ENCODE results near the gene AGAP1. TPM values are rescaled to one million over a fixed set of nuclear protein-coding genes. Genes with fewer than 3 reads are reported as not detected.

Gene AGAP1
- total RNA-seq, 1 donor from 2014 or later, result 17.5 TPM

DNA sequence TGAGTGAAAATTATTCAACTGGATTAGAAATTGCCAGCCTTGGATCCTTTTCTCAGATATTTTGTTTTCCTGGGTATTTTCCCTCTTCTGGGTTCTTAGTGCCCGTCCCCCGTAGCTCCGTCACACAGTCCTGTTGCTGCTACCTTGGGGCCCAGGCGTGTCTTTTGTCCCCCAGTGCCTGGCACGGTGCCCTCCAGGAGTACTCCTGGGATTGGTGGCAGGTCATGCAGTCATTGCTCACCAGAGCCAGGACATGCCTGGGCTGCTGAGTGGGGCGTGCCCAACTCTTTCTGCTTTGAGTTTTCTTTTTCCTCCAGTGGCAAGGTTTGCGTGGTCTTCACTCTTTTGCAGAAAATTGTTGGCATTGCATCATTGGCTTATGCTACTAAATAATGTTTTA lies 275.2 kb downstream of the AGAP1 start:
- H3K4me3 ChIP-seq (ENCODE audit: low read depth, low read length), result no peak overlapping the region
- TF ChIP-seq CTCF (conservative IDR thresholded peaks at IDR 0.05; ENCODE audit: low read depth, low read length), result no peak
- DNase-seq (ENCODE audit: low read depth), result no peak

DNA sequence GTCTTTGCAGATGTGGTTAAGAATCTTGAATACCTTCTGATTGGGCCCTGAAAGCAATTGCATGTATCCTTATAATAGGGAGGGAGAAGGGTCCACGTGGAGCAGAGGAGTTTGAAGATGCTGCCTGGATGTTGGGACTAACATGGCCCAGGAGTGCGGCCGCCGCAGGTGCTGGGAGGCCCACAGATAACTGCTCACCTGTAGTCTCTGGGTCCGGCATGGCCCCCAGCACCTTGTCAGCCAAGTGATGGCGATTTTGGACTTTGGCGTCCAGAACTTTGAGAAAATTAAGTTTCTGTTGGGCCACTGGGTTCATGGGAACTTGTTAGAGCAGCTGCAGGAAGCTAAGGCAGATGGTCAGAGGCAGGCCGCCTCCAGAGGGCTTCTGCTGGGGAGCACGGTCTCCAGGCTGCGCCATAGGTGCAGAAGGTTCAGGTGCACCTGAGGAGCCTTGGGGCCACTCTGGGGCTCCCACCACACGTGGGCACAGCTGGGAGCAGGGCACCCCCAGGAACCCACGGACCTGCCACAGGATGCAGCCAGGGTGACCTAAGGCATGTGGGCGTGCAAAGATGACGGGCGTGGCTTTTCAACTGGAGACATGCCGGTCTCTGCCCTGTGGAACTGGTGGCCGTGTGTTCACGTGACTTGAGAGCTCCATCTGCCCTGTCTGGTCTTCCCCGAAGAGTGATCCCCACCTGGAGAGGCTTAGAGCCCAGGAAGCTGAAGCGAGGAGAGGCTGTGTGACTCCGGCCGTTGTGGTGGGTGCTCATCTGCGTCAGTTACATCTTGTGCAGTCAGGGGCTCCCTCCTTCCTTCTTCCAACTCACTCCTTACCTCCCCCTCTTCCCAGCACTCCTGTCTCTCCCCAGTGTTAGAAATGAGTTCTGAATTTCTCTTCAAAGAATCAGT lies 277.3 kb downstream of the AGAP1 start:
- H3K4me3 ChIP-seq (ENCODE audit: low read depth, low read length), result no peak overlapping the region
- TF ChIP-seq CTCF (conservative IDR thresholded peaks at IDR 0.05; ENCODE audit: low read depth, low read length), result no peak
- DNase-seq (ENCODE audit: low read depth), result no peak

DNA sequence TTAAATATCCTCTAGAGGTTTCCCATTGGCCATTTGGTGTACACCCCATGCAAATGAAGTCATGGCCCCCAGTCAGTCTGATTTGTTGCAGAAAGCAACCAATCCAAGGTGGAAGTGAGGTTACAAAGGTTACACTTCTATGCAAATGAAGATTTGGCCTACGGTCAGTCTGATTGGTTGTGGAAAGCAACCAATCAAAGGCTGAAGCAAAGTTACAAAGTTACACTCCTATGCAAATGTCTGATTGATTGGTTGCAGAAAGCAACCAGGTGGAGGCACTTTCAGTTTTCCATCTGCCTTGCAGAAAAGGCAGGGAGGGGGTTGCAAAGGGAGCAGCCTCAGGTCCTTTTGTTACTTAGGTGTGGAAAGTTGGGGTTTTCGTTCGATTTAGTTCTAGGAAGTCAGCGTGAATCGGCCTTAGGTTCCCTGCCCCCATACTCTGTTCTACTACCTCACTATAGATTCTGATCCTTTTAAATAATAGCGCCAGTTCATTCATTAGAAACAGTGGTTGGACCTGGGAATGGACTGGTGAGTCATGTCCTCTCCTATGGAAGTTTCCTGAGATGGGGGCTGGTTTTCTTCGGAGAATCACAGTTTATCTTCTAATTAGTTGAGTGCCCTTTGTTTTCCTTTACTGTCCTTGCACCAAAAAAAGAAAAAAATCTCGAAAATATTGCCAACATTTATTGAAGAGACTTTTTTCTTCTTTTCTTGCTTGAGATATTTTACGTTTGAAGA lies 279.5 kb downstream of the AGAP1 start:
- no peak for DNase-seq (ENCODE audit: low read depth)
- TF ChIP-seq CTCF (conservative IDR thresholded peaks at IDR 0.05; ENCODE audit: low read depth, low read length), result no peak
- H3K4me3 ChIP-seq (ENCODE audit: low read depth, low read length), result no peak overlapping the region

DNA sequence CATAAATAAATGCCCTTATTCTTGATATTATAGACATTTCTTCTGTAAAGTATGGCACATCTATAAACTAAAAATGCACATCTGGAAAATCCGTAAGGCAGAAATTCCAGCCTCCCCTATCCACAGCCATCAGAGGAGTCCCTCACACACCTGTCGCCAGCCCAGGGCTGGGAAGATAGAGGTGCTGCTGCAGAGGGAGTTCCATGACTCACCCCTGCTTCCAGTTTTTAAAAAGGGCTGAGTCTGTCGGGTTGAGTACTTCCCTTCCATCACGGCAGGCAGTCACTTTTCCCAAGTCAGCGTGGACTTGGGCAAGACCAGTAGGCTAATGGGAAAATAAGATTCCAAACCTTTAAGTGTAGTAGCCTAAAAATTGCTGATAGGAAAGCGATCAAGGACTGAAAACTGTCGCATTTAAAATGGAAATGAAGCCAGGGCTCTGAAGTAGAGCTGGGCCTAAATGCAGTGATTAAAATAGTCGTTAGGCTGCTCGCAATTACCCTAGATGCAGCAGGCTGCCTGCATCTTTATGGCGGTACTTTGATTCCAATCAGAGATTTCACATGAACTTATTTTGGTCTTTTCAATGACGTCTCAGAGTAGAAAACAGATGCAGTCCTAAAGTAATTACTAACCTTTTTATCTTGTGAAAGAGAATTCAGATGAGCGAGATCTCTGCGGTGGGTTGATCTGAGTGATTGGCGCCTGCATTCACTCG lies 280.5 kb downstream of the AGAP1 start:
- DNase-seq (ENCODE audit: low read depth), result no peak
- no peak for TF ChIP-seq CTCF (conservative IDR thresholded peaks at IDR 0.05; ENCODE audit: low read depth, low read length)
- H3K4me3 ChIP-seq (ENCODE audit: low read depth, low read length), result no peak overlapping the region

DNA sequence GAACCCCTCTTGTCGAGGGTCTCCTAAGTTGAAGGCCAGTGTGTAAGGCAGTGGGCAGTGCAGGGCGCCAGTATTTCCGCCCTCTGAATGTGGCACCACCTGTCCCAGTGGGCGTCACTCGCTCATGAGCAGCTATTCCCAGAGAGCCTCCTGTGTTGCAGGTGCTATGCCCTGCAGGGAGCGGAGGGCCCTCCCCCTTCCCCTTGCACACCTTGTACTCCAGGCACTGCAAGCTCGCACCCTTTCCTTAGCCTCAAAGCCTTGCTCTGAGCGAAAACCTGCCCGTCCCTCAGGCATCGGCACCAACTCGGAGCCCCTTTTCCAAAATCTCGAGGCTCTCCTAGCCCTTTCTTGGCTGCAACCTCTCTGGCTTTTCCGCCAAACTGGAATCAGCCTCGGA lies 282.7 kb downstream of the AGAP1 start:
- H3K4me3 ChIP-seq (ENCODE audit: low read depth, low read length), result no peak overlapping the region
- TF ChIP-seq CTCF (conservative IDR thresholded peaks at IDR 0.05; ENCODE audit: low read depth, low read length), result no peak
- DNase-seq (ENCODE audit: low read depth), result no peak

DNA sequence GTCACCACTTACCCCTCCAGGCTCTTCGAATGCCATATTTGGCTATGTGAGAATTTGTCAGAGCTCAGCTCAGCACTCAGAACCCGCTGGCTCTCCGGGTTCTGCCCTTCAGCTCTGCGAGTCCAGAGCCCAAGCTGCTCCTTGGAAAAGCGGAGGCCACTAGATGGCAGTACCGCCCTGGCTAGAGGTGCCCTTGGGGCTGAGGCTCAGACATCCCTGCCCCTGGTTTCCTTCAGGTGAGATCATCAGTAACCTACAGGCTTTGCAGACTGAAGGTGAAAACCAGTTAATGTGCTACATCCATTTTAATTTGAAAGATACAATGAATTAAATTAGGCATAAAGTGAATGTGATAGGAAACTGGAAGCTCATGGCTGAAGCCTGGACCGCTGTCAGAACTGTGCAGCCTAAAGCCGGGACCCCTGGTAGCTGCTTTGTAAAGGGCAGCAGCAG lies 285.6 kb downstream of the AGAP1 start:
- TF ChIP-seq CTCF (conservative IDR thresholded peaks at IDR 0.05; ENCODE audit: low read depth, low read length), result peak; percentile 98
- no peak for DNase-seq (ENCODE audit: low read depth)
- H3K4me3 ChIP-seq (ENCODE audit: low read depth, low read length), result no peak overlapping the region

Data from epithelial cell of proximal tubule (primary cell).